ENCODE data around the gene PSMB10.

The PSMB10 gene

DNA sequence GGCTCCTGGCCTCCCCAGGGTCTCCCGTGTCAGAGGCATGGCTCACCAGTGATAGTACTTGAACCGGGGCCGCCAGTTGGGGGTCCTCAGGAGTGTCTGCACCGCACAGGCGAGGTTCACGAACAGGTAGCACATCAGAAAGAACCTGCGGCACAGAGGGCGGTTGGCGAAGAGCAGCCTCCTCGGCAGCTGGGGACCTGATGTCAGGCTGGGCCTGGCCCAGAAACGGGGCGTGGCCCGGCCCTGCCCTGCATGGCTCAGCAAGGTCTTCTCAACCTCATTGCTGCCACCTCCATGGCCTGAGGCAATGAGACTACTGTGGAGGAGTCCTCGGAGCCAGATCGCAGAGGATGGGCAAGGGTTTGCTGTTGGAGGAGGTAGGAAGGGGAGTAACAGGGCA, 11.4 kb upstream of the PSMB10 start:
- H3K4me1 ChIP-seq (ENCODE audit: control insufficient read depth, insufficient read depth, low read length) = no peaks in the 10 kb centered on the region
- H3K9me3 ChIP-seq (ENCODE audit: control insufficient read depth, insufficient read depth, low read depth, low read length) = no peaks in the 10 kb centered on the region
- no peak overlapping the region for H3K4me3 ChIP-seq (ENCODE audit: low read depth, low read length)
- ChIA-PET CTCF (no interaction called here), POLR2A (interaction anchor here (0.6 to 1.0 kb wide), 4 partner anchors 10 to 30 kb away, joined by 3 read pairs; no protein-coding TSS in a partner anchor)
- no peak for TF ChIP-seq ZNF677 (tag by site-specific recombination; IDR thresholded peaks at IDR 0.05)
- no peak for TF ChIP-seq ZNF433 (tag by site-specific recombination; IDR thresholded peaks at IDR 0.05; ENCODE audit: low read depth)
- peak; percentile 68 for TF ChIP-seq KLF1 (tag by site-specific recombination; IDR thresholded peaks at IDR 0.05)
- TF ChIP-seq ZNF561 (tag by site-specific recombination; IDR thresholded peaks at IDR 0.05; ENCODE audit: borderline replicate concordance) = no peak
- TF ChIP-seq ZSCAN23 (tag by site-specific recombination; IDR thresholded peaks at IDR 0.05) = no peak
- TF ChIP-seq ZNF18 (tag by site-specific recombination; IDR thresholded peaks at IDR 0.05) = no peak
- no peak for TF ChIP-seq ZNF146 (tag by site-specific recombination; IDR thresholded peaks at IDR 0.05)
- H3K36me3 ChIP-seq (ENCODE audit: control insufficient read depth in 2 of 2, insufficient read depth in 1 of 2, low read length in 2 of 2) = peaks cover 0 to 91% of the 10 kb centered on the region in 2 experiments; a peak in 2 of 3 replicates
- no peak overlapping the region for H3K27ac ChIP-seq (ENCODE audit: extremely low read depth, low read depth, low read length)

DNA sequence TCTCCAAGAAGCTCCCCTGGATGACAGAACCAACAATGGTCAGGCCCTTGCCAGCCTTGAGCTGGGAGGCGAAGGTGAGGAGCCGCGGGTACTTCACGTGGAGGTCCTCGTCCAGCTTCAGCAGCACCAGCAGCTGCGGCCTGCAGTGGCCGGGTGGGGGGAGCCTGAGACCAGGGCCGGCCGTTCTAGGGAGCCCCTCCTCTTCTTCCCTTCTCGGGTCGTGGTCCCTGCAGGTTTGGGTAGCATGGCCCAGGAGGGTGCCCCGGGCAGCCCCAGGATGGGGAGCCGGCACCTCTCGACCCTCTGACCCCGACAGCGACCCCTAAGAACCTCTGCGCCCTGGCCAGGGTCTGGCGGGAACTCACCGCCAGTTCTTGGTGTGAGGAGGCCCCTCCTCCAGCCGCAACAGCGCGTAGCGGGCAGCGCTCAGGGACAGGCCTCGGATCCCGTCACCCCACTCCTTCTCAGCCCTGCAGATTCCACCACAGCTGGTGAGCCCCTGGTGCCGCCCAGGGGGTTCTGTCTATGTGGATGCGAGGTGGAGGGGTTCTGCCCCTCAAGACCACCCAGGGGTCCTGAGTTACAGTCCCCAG, 10.4 kb upstream of the PSMB10 start:
- no peak overlapping the region for H3K27ac ChIP-seq (ENCODE audit: extremely low read depth, low read depth, low read length)
- ChIA-PET CTCF (no interaction called here), POLR2A (interaction anchor here (0.6 to 1.1 kb wide), 3 partner anchors 12 to 29 kb away, joined by 3 read pairs; no protein-coding TSS in a partner anchor)

GRCh38 chr16:67946128-67946569, 9.5 kb upstream of the PSMB10 start:
- Histone ChIP-seq H3K9me3 (ENCODE audit: control insufficient read depth, insufficient read depth, low read depth, low read length) (no peaks in the 10 kb centered on the region), H3K4me3 (ENCODE audit: low read depth, low read length) (no peak overlapping the region), H3K27ac (ENCODE audit: extremely low read depth, low read depth, low read length) (no peak overlapping the region), H3K4me1 (ENCODE audit: control insufficient read depth, insufficient read depth, low read length) (no peaks in the 10 kb centered on the region), H3K36me3 (ENCODE audit: control insufficient read depth in 2 of 2, insufficient read depth in 1 of 2, low read length in 2 of 2) (peaks cover 0 to 93% of the 10 kb centered on the region in 2 experiments; a peak in 2 of 3 replicates)
- CTCF ChIA-PET = no interaction called here
- POLR2A ChIA-PET = interaction anchor here (1.1 to 2.7 kb wide), 2 partner anchors 11 kb away, joined by 3 to 16 read pairs; no protein-coding TSS in a partner anchor
- TF ChIP-seq, protein P1, sequence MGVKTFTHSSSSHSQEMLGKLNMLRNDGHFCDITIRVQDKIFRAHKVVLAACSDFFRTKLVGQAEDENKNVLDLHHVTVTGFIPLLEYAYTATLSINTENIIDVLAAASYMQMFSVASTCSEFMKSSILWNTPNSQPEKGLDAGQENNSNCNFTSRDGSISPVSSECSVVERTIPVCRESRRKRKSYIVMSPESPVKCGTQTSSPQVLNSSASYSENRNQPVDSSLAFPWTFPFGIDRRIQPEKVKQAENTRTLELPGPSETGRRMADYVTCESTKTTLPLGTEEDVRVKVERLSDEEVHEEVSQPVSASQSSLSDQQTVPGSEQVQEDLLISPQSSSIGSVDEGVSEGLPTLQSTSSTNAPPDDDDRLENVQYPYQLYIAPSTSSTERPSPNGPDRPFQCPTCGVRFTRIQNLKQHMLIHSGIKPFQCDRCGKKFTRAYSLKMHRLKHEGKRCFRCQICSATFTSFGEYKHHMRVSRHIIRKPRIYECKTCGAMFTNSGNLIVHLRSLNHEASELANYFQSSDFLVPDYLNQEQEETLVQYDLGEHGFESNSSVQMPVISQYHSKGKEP (tag by site-specific recombination; IDR thresholded peaks at IDR 0.05) = no peak
- TF ChIP-seq ZNF133 (tag by site-specific recombination; IDR thresholded peaks at IDR 0.05) = peak; percentile 79

More for the DNA sequence above, 10.4 kb upstream of the PSMB10 start:
- Histone ChIP-seq H3K4me3 (ENCODE audit: low read depth, low read length) (no peak overlapping the region), H3K4me1 (ENCODE audit: control insufficient read depth, insufficient read depth, low read length) (no peaks in the 10 kb centered on the region), H3K36me3 (ENCODE audit: control insufficient read depth in 2 of 2, insufficient read depth in 1 of 2, low read length in 2 of 2) (peaks cover 0 to 96% of the 10 kb centered on the region in 2 experiments; a peak in 2 of 3 replicates), H3K9me3 (ENCODE audit: control insufficient read depth, insufficient read depth, low read depth, low read length) (no peaks in the 10 kb centered on the region)
- TF ChIP-seq ZNF677 (tag by site-specific recombination; IDR thresholded peaks at IDR 0.05) (no peak), ZNF707 (tag by site-specific recombination; IDR thresholded peaks at IDR 0.05) (no peak)

- Histone ChIP-seq H3K4me1 (ENCODE audit: control insufficient read depth, insufficient read depth, low read length) (no peaks in the 10 kb centered on the region), H3K9me3 (ENCODE audit: control insufficient read depth, insufficient read depth, low read depth, low read length) (no peaks in the 10 kb centered on the region), H3K4me3 (ENCODE audit: low read depth, low read length) (no peak overlapping the region), H3K27ac (ENCODE audit: extremely low read depth, low read depth, low read length) (no peak overlapping the region), H3K36me3 (ENCODE audit: control insufficient read depth in 2 of 2, insufficient read depth in 1 of 2, low read length in 2 of 2) (peaks cover 0 to 86% of the 10 kb centered on the region in 2 experiments; a peak in 2 of 3 replicates)
- no peak for TF ChIP-seq ZNF48 (tag by site-specific recombination; IDR thresholded peaks at IDR 0.05)
- no peak for TF ChIP-seq ZNF530 (tag by site-specific recombination; IDR thresholded peaks at IDR 0.05; ENCODE audit: low read depth)
- ChIA-PET POLR2A (interaction anchor here (2.7 kb wide), 1 partner anchor 10 kb away, joined by 16 read pairs; no protein-coding TSS in a partner anchor), CTCF (no interaction called here)
Observed at GRCh38 chr16:67945392-67945933, 8.8 kb upstream of the PSMB10 start.
